ENCODE data around the gene RSF1. TPM values are rescaled to one million over a fixed set of nuclear protein-coding genes. Genes with fewer than 3 reads are reported as not detected.

RSF1 gene
- total RNA-seq, 1 donor, result 36.9 TPM

DNA sequence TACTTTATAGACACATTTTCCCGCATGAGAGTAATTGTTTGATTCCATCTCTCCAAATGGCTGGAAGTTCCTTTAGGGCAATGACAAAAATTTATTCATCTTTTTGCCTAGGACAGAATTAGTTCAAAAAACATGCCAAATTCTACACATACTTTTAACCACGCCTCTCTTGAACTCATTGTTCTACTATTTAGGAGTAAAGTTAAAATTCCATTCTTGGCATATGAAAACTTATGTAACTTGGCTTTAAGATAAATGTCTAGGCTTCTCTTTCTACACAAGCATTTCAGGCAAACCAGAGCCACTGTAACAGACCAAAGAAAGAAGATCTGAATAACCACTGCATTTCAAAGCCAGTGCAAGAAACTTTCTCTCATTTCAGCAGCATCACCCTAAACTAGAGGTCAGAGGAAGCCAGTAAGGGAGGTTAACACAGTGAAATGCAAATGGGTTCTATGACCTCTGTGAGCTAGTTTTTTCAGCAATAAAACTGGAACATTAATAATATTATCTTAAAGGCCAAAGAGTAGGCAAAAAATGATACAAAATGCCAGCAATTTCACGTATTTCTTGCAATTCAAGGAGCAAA, 73.0 kb downstream of the RSF1 start:
- Histone ChIP-seq H2AFZ (ENCODE audit: low read length) (no peak overlapping the region), H3K4me2 (ENCODE audit: insufficient read depth, low read length) (no peak overlapping the region), H3K27me3 (ENCODE audit: insufficient read depth, low read length) (no peaks in the 10 kb centered on the region), H3K4me3 (ENCODE audit: insufficient read depth, low read length) (no peak overlapping the region), H3K36me3 (ENCODE audit: insufficient read depth, low read length) (peaks cover 4% of the 10 kb centered on the region), H3K79me2 (ENCODE audit: insufficient read depth, low read length) (peaks cover 46% of the 10 kb centered on the region), H3K9me3 (ENCODE audit: low read depth, low read length) (no peaks in the 10 kb centered on the region), H4K20me1 (ENCODE audit: insufficient read depth, low read length) (peaks cover 53% of the 10 kb centered on the region), H3K27ac (ENCODE audit: low read depth, low read length) (no peak overlapping the region), H3K4me1 (ENCODE audit: insufficient read depth, low read length) (peaks cover 14% of the 10 kb centered on the region)
- TF ChIP-seq, protein P1, sequence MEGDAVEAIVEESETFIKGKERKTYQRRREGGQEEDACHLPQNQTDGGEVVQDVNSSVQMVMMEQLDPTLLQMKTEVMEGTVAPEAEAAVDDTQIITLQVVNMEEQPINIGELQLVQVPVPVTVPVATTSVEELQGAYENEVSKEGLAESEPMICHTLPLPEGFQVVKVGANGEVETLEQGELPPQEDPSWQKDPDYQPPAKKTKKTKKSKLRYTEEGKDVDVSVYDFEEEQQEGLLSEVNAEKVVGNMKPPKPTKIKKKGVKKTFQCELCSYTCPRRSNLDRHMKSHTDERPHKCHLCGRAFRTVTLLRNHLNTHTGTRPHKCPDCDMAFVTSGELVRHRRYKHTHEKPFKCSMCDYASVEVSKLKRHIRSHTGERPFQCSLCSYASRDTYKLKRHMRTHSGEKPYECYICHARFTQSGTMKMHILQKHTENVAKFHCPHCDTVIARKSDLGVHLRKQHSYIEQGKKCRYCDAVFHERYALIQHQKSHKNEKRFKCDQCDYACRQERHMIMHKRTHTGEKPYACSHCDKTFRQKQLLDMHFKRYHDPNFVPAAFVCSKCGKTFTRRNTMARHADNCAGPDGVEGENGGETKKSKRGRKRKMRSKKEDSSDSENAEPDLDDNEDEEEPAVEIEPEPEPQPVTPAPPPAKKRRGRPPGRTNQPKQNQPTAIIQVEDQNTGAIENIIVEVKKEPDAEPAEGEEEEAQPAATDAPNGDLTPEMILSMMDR (IDR thresholded peaks at IDR 0.05; ENCODE audit: extremely low read depth, low read depth, low read length), result no peak
- peak; percentile 54 for DNase-seq (ENCODE audit: insufficient read length, low spot score, missing footprints)

DNA sequence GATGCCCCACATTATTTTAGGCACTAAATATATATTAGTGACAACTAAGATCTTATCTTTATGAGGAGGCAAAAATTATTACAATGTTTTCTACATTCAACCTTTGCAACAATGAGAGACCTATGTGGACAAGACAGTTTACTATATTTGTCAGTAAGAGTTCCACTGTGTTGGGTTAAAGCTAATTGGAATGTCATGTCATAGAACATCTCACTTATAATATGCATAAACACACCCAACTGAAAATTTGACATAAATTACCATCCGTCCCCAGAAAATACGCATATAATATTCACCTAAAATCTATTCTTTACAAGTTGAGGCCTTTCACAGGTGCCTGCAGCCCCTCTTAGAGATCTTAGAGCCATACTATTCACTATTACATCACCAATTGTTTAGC, 84.0 kb downstream of the RSF1 start:
- Histone ChIP-seq H4K20me1 (ENCODE audit: insufficient read depth, low read length) (peaks cover 5% of the 10 kb centered on the region), H3K36me3 (ENCODE audit: insufficient read depth, low read length) (peaks cover 14% of the 10 kb centered on the region), H2AFZ (ENCODE audit: low read length) (no peak overlapping the region), H3K27me3 (ENCODE audit: insufficient read depth, low read length) (no peaks in the 10 kb centered on the region), H3K4me3 (ENCODE audit: insufficient read depth, low read length) (no peak overlapping the region), H3K27ac (ENCODE audit: low read depth, low read length) (no peak overlapping the region), H3K4me2 (ENCODE audit: insufficient read depth, low read length) (no peak overlapping the region), H3K79me2 (ENCODE audit: insufficient read depth, low read length) (no peaks in the 10 kb centered on the region), H3K9me3 (ENCODE audit: low read depth, low read length) (no peaks in the 10 kb centered on the region), H3K4me1 (ENCODE audit: insufficient read depth, low read length) (no peaks in the 10 kb centered on the region)
- DNase-seq (ENCODE audit: insufficient read length, low spot score, missing footprints), result no peak
- TF ChIP-seq, protein P1 (IDR thresholded peaks at IDR 0.05; ENCODE audit: extremely low read depth, low read depth, low read length), result no peak

DNA sequence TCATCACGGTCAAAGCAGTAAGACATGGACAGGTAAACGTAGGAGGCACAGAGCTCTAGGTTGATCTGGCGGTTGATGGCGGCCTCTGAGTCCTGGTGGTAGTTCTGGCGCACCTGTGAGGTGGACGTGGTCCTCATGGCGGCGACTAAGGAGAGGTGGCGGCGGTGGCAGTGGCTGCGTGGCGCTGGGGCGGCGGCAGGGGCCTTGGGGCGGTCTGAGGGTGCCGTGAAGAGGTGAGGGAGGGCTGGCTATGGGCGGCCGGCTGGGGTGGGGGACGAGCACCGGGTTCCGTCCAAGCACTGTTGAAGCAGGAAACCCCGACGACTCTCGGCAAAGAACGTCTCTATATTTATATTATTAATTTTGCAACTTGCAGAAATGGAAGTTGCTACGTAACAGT, 85.6 kb downstream of the RSF1 start:
- peaks cover 9% of the 10 kb centered on the region for H3K9me3 ChIP-seq (ENCODE audit: low read depth, low read length)

DNA sequence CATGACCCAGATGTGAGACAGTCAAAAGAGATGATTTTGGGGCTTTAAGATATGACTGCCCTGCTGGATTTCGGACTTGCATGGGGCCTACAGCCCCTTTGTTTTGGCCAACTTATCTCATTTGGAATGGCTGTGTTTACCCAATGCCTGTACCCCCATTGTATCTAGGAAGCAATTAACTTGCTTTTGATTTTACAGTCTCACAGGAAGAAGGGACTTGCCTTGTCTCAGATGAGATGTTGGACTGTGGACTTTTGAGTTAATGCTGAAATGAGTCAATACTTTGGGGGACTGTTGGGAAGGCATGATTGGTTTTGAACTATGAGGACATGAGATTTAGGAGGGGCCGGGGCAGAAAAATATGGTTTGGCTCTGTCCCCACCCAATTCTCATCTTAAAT, 88.4 kb downstream of the RSF1 start:
- no peak overlapping the region for H3K4me3 ChIP-seq (ENCODE audit: insufficient read depth, low read length)
- no peaks in the 10 kb centered on the region for H3K27me3 ChIP-seq (ENCODE audit: insufficient read depth, low read length)
- H2AFZ ChIP-seq (ENCODE audit: low read length), result no peak overlapping the region
- TF ChIP-seq, protein P1 (IDR thresholded peaks at IDR 0.05; ENCODE audit: extremely low read depth, low read depth, low read length), result no peak
- DNase-seq (ENCODE audit: insufficient read length, low spot score, missing footprints), result no peak
- H3K79me2 ChIP-seq (ENCODE audit: insufficient read depth, low read length), result peaks cover 4% of the 10 kb centered on the region
- H3K4me2 ChIP-seq (ENCODE audit: insufficient read depth, low read length), result no peak overlapping the region
- no peaks in the 10 kb centered on the region for H3K4me1 ChIP-seq (ENCODE audit: insufficient read depth, low read length)
- H3K36me3 ChIP-seq (ENCODE audit: insufficient read depth, low read length), result peaks cover 10% of the 10 kb centered on the region
- peaks cover 9% of the 10 kb centered on the region for H3K9me3 ChIP-seq (ENCODE audit: low read depth, low read length)
- H3K27ac ChIP-seq (ENCODE audit: low read depth, low read length), result no peak overlapping the region
- H4K20me1 ChIP-seq (ENCODE audit: insufficient read depth, low read length), result peaks cover 5% of the 10 kb centered on the region

More for the DNA sequence above, 85.6 kb downstream of the RSF1 start:
- no peaks in the 10 kb centered on the region for H3K79me2 ChIP-seq (ENCODE audit: insufficient read depth, low read length)
- no peak overlapping the region for H2AFZ ChIP-seq (ENCODE audit: low read length)
- no peak overlapping the region for H3K4me3 ChIP-seq (ENCODE audit: insufficient read depth, low read length)
- no peaks in the 10 kb centered on the region for H3K27me3 ChIP-seq (ENCODE audit: insufficient read depth, low read length)
- H3K4me1 ChIP-seq (ENCODE audit: insufficient read depth, low read length), result no peaks in the 10 kb centered on the region
- no peak for DNase-seq (ENCODE audit: insufficient read length, low spot score, missing footprints)
- H3K4me2 ChIP-seq (ENCODE audit: insufficient read depth, low read length), result no peak overlapping the region
- H4K20me1 ChIP-seq (ENCODE audit: insufficient read depth, low read length), result no peaks in the 10 kb centered on the region
- peaks cover 12% of the 10 kb centered on the region for H3K36me3 ChIP-seq (ENCODE audit: insufficient read depth, low read length)
- TF ChIP-seq, protein P1 (IDR thresholded peaks at IDR 0.05; ENCODE audit: extremely low read depth, low read depth, low read length), result no peak
- H3K27ac ChIP-seq (ENCODE audit: low read depth, low read length), result no peak overlapping the region

Measured in osteoblast (primary cell).